H1 (cell line): ENCODE results near the gene RABEP1. TPM values are rescaled to one million over a fixed set of nuclear protein-coding genes. Genes with fewer than 3 reads are reported as not detected.

Experiments
- CTCF ChIA-PET: fragments of 300-600 bp; sonication (Branson Sonifier 250); formaldehyde crosslinking; loops from one replicate; lab custom pipeline; 2021; ENCODE audit not compliant: partially characterized antibody; lab: Charles Lee
- POLR2A ChIA-PET: fragments of 300-600 bp; sonication (Branson Sonifier 250); formaldehyde crosslinking; loops from one replicate; lab custom pipeline; 2021; ENCODE audit warnings: inconsistent platforms; ENCODE audit not compliant: partially characterized antibody; lab: Charles Lee
- DNase-seq, 2 experiments: peaks; one replicate each; pipeline versions ENCODE4 v3.0.0 to v3.0.0-alpha.2; 2010 to 2022; ENCODE audit warnings: low spot score in 2 of 2, low read depth in 1 of 2, mixed read lengths in 1 of 2
- FAIRE-seq: peaks from 2 replicates; lab custom pipeline; 2011; peaks lifted over from hg19 to GRCh38; lab: Jason Lieb, UNC
- H2AFZ ChIP-seq: 2 replicates; pipeline ENCODE4 v1.8.1; 2012; ENCODE audit warnings: low read length, inconsistent platforms
- H2AK5ac ChIP-seq: 2 replicates; pipeline ENCODE4 v1.6.1; 2013; ENCODE audit warnings: low read depth, low read length
- H2BK120ac ChIP-seq: replicated peaks from 2 replicates; pipeline ENCODE3; 2013; ENCODE audit warnings: low read depth, low read length, inconsistent platforms
- H2BK12ac ChIP-seq: 2 replicates; pipeline ENCODE4 v1.6.1; 2013; ENCODE audit warnings: low read depth, low read length
- H2BK15ac ChIP-seq: 2 replicates; pipeline ENCODE4 v1.6.1; 2013; ENCODE audit warnings: low read length
- H2BK20ac ChIP-seq: 2 replicates; pipeline ENCODE4 v1.6.1; 2013; ENCODE audit warnings: low read length
- H2BK5ac ChIP-seq: 2 replicates; pipeline ENCODE4 v1.6.1; 2013; ENCODE audit warnings: low read depth, low read length
- H3K14ac ChIP-seq: 2 replicates; pipeline ENCODE4 v1.6.1; 2013; ENCODE audit warnings: inconsistent platforms; ENCODE audit not compliant: insufficient read length
- H3K18ac ChIP-seq: 2 replicates; pipeline ENCODE4 v1.6.1; 2013; ENCODE audit warnings: low read length; ENCODE audit errors: extremely low read depth
- H3K23ac ChIP-seq: 2 replicates; pipeline ENCODE4 v1.6.1; 2013; ENCODE audit warnings: inconsistent platforms; ENCODE audit not compliant: insufficient read length
- H3K23me2 ChIP-seq: 2 replicates; pipeline ENCODE4 v1.6.1; 2013; ENCODE audit warnings: low read depth, low read length
- H3K27ac ChIP-seq: 2 replicates; pipeline ENCODE4 v1.6.1; 2011; ENCODE audit warnings: low read depth, low read length, inconsistent platforms
- H3K27me3 ChIP-seq, 4 experiments: replicated peaks in 1 of 4; 1 replicate in 1 of 4; 2 replicates in 3 of 4; pipeline versions ENCODE4 v1.6.1 to v1.8.1; 2011 to 2013; ENCODE audit warnings: low read length in 3 of 4, mild to moderate bottlenecking in 3 of 4, inconsistent platforms in 2 of 4, mixed read lengths in 2 of 4, moderate library complexity in 1 of 4; ENCODE audit not compliant: control insufficient read depth in 3 of 4, insufficient read depth in 3 of 4; ENCODE audit errors: extremely low read depth in 1 of 4
- H3K36me3 ChIP-seq, 4 experiments: 2 replicates each; pipeline versions ENCODE4 v1.6.1 to v1.8.1; 2011 to 2013; ENCODE audit warnings: mild to moderate bottlenecking in 4 of 4, low read length in 3 of 4, moderate library complexity in 2 of 4, control low read depth in 1 of 4, inconsistent platforms in 1 of 4; ENCODE audit not compliant: insufficient read depth in 4 of 4, control insufficient read depth in 2 of 4
- H3K4ac ChIP-seq: replicated peaks from 2 replicates; pipeline ENCODE3; 2013; ENCODE audit warnings: low read length, low read depth, mixed read lengths, inconsistent platforms; ENCODE audit not compliant: insufficient read length
- H3K4me1 ChIP-seq, 4 experiments: replicated peaks in 1 of 4; 1 replicate in 1 of 4; 2 replicates in 3 of 4; pipeline versions ENCODE4 v1.6.1 to v1.8.1; 2011 to 2013; ENCODE audit warnings: low read length in 3 of 4, inconsistent platforms in 2 of 4, mixed read lengths in 1 of 4; ENCODE audit not compliant: insufficient read depth in 4 of 4, control insufficient read depth in 3 of 4
- H3K4me2 ChIP-seq, 2 experiments: 2 replicates each; pipeline versions ENCODE4 v1.6.1 to v1.8.1; 2011 to 2013; ENCODE audit warnings: low read depth in 2 of 2, low read length in 2 of 2, control low read depth in 1 of 2, inconsistent platforms in 1 of 2, mild to moderate bottlenecking in 1 of 2; ENCODE audit not compliant: insufficient read depth in 1 of 2
- H3K4me3 ChIP-seq, 4 experiments: fragments of 200-600, 300-600 bp in 1 of 4; sonication (generic), shearing (Covaris generic), sonication (Bioruptor Twin) in 1 of 4; 2 replicates each; pipeline versions ENCODE4 v1.5.1 to v1.8.1; 2011 to 2016; ENCODE audit warnings: low read length in 4 of 4, low read depth in 3 of 4, control low read depth in 2 of 4, inconsistent platforms in 2 of 4, mild to moderate bottlenecking in 2 of 4, mixed read lengths in 1 of 4, moderate library complexity in 1 of 4; ENCODE audit not compliant: insufficient read depth in 2 of 4; ENCODE audit errors: extremely low read depth in 1 of 4
- H3K56ac ChIP-seq: replicated peaks from 2 replicates; pipeline ENCODE3; 2013; ENCODE audit warnings: low read depth, mild to moderate bottlenecking, mixed read lengths, low read length, inconsistent platforms; ENCODE audit not compliant: insufficient read length
- H3K79me1 ChIP-seq: 2 replicates; pipeline ENCODE4 v1.6.1; 2013; ENCODE audit warnings: low read depth, low read length, control low read depth
- H3K79me2 ChIP-seq, 2 experiments: 2 replicates each; pipeline versions ENCODE4 v1.6.1 to v1.8.1; 2012 to 2013; ENCODE audit warnings: low read length in 2 of 2, mild to moderate bottlenecking in 2 of 2, inconsistent platforms in 1 of 2; ENCODE audit not compliant: insufficient read depth in 2 of 2, control insufficient read depth in 1 of 2
- H3K9ac ChIP-seq, 4 experiments: replicated peaks in 1 of 4; 1 replicate in 1 of 4; 2 replicates in 3 of 4; pipeline versions ENCODE4 v1.6.1 to v1.8.1; 2011 to 2013; ENCODE audit warnings: low read depth in 3 of 4, low read length in 3 of 4, control low read depth in 2 of 4, mild to moderate bottlenecking in 2 of 4, moderate library complexity in 2 of 4, inconsistent platforms in 1 of 4; ENCODE audit errors: extremely low read depth in 1 of 4
- H3K9me3 ChIP-seq, 2 experiments: 2 replicates each; pipeline versions ENCODE4 v1.6.1 to v1.8.1; 2012 to 2013; ENCODE audit warnings: mild to moderate bottlenecking in 2 of 2, moderate library complexity in 2 of 2, control low read depth in 1 of 2, inconsistent platforms in 1 of 2, low read depth in 1 of 2, low read length in 1 of 2, mixed read lengths in 1 of 2; ENCODE audit not compliant: insufficient read depth in 2 of 2
- H4K20me1 ChIP-seq, 2 experiments: replicated peaks in 1 of 2; 2 replicates each; pipeline versions ENCODE3 to v1.8.1; 2011 to 2013; ENCODE audit warnings: inconsistent platforms in 2 of 2, low read length in 2 of 2, mild to moderate bottlenecking in 1 of 2; ENCODE audit not compliant: insufficient read depth in 2 of 2, control insufficient read depth in 1 of 2
- H4K5ac ChIP-seq: 2 replicates; pipeline ENCODE4 v1.6.1; 2013; ENCODE audit warnings: low read length, low read depth, mixed read lengths, inconsistent platforms; ENCODE audit not compliant: insufficient read length
- H4K8ac ChIP-seq: 2 replicates; pipeline ENCODE4 v1.8.0; 2013; ENCODE audit warnings: mild to moderate bottlenecking, moderate library complexity, low read length, inconsistent platforms; ENCODE audit not compliant: insufficient read depth; ENCODE audit errors: extremely low read depth
- H4K91ac ChIP-seq: replicated peaks from 2 replicates; pipeline ENCODE3; 2013; ENCODE audit warnings: low read length, mixed read lengths, inconsistent platforms; ENCODE audit not compliant: insufficient read length
- CREB1 ChIP-seq: IDR thresholded peaks from 2 replicates; pipeline ENCODE4 v1.6.1; 2012; ENCODE audit warnings: inconsistent platforms
- EGR1 ChIP-seq: IDR thresholded peaks from 2 replicates; pipeline ENCODE4 v1.6.1; 2011; ENCODE audit warnings: low read depth, low read length, borderline replicate concordance
- GABPA ChIP-seq: IDR thresholded peaks from 2 replicates; pipeline ENCODE4 v1.6.1; 2011; ENCODE audit warnings: mild to moderate bottlenecking, low read length, moderate library complexity, borderline replicate concordance; ENCODE audit not compliant: insufficient read depth
- MAFK ChIP-seq: IDR thresholded peaks from 2 replicates; pipeline ENCODE4 v1.6.1; 2012; ENCODE audit warnings: low read depth, mild to moderate bottlenecking, improper control_type of control experiment, low read length
- POLR2A ChIP-seq, 2 experiments: IDR thresholded peaks; 1 replicate in 1 of 2; 2 replicates in 1 of 2; pipeline ENCODE4 v1.6.1; 2011; ENCODE audit warnings: low read depth in 2 of 2, low read length in 2 of 2, mild to moderate bottlenecking in 2 of 2; ENCODE audit errors: control extremely low read depth in 1 of 2
- POLR2AphosphoS5 ChIP-seq: IDR thresholded peaks from 2 replicates; pipeline ENCODE4 v1.6.1; 2011; ENCODE audit warnings: low read depth, low read length
- RAD21 ChIP-seq, 2 experiments: IDR thresholded peaks in 1 of 2; conservative IDR thresholded peaks in 1 of 2; 2 replicates each; pipeline ENCODE4 v1.6.1; 2011; ENCODE audit warnings: low read depth in 2 of 2, low read length in 2 of 2, improper control_type of control experiment in 1 of 2, inconsistent platforms in 1 of 2, mild to moderate bottlenecking in 1 of 2, moderate library complexity in 1 of 2
- RXRA ChIP-seq: IDR thresholded peaks from 2 replicates; pipeline ENCODE4 v1.6.1; 2011; ENCODE audit warnings: low read depth, mild to moderate bottlenecking, low read length, moderate library complexity; ENCODE audit not compliant: insufficient read depth
- SAP30 ChIP-seq: fragments of 300-600 bp; sonication (generic); IDR thresholded peaks from 2 replicates; pipeline ENCODE4 v1.7.1; 2012; ENCODE audit warnings: low read length, moderate library complexity, mild to moderate bottlenecking, inconsistent platforms; ENCODE audit not compliant: insufficient read depth, insufficient replicate concordance
- SUZ12 ChIP-seq: fragments of 200-600 bp; sonication (generic); IDR thresholded peaks from 2 replicates; pipeline ENCODE4 v1.6.1; 2012; ENCODE audit warnings: mild to moderate bottlenecking, inconsistent platforms, low read length, moderate library complexity, mixed read lengths
- TAF1 ChIP-seq: IDR thresholded peaks from 2 replicates; pipeline ENCODE4 v1.6.1; 2011; ENCODE audit warnings: mild to moderate bottlenecking, low read depth, low read length
- WGBS, 2 experiments: shearing (Covaris generic) in 1 of 2; methylation state at CpG; one replicate each; pipeline versions ENCODE4 v1.1.6 to v1.1.7; 2013 to 2015; ENCODE audit warnings: low lambda C conversion rate in 2 of 2, mixed read lengths in 2 of 2, inconsistent platforms in 1 of 2, low coverage in 1 of 2, missing lambda C conversion rate in 1 of 2; ENCODE audit not compliant: insufficient replicate concordance in 2 of 2, insufficient coverage in 1 of 2, insufficient read length in 1 of 2; ENCODE audit errors: extremely low coverage in 1 of 2, missing lambda C conversion rate in 1 of 2; 5-methylcytosine and 5-hydroxymethylcytosine counted together
- polyA plus RNA-seq, 7 experiments: library from polyadenylated mRNA; depleted of rRNA in 3 of 7; stranded (reverse) in 5 of 7; unstranded in 2 of 7; fragments of >200 nt in 5 of 7; fragments of 200-250 nt in 2 of 7; gene quantifications; 1 replicate in 5 of 7; 2 replicates in 1 of 7; 4 replicates in 1 of 7; pipeline versions ENCODE4 v1.2.1 to v1.2.3, GENCODE V29; 2011 to 2013; ENCODE audit warnings: missing spikeins in 2 of 7, mixed read lengths in 2 of 7
- total RNA-seq: library from RNA; stranded (reverse); fragmentation: NEBNext Ultra II Directional; extraction: Animal tissue kit (Norgen Biotek cat#: 25700); gene quantifications from 2 replicates; pipeline ENCODE4 v1.2.1, GENCODE V29; 2021
- TF ChIP-seq, protein P1 (sequence below): IDR thresholded peaks from 2 replicates; pipeline ENCODE4 v1.6.1; 2011; ENCODE audit warnings: low read length, improper control_type of control experiment

Gene RABEP1
- total and polyA plus RNA-seq, 2 of the 8 experiments (the other 6 are each of a cell fraction or from before 2014, with no cell fraction given), result 8.5 to 52.3 TPM

DNA sequence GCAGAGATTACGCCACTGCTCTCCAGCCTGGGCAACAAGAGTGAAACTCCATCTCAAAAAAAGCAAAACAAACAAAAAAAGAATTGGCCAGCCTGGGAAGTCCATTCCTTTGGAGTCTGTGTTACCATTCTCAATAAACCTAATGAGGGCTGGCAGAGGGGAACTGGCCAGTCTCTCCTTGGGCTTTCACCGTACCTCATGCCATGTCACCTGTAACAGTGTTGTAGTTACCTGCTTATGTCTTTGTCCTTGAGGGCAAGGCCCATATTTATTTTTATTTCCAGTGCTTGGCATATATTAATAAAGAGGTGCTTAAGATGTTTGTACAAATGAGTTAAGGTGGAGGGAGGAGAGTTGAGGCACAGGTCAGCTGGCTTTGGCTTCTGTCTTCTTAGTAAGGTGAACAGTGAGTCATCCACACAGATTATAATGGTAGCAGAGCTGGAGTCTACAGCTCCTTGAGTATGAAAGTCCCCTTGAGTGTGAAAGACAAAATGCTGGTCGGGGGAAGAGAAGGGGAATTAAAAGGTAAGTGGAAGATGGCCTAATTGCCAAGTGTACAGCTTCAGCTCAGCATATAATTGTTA is 148.4 kb downstream of the RABEP1 start:
- WGBS, 2 experiments, result 87% methylated on average over 3 of the region's 3 CpGs; no CpG with 5 or more reads in 1 of the 2 experiments
- Histone ChIP-seq H2BK12ac (no peak overlapping the region), H4K5ac (no peak overlapping the region), H4K20me1 (peaks cover 6 to 21% of the 10 kb centered on the region in 2 experiments), H3K79me2 (peaks cover 3 to 9% of the 10 kb centered on the region in 2 experiments; a peak in 2 of 4 replicates), H3K27ac (no peak overlapping the region), H2BK120ac (no peak overlapping the region), H3K9ac (no peak overlapping the region), H3K9me3 (no peaks in the 10 kb centered on the region), H2AFZ (no peak overlapping the region), H3K18ac (no peak overlapping the region), H3K23me2 (no peaks in the 10 kb centered on the region), H2BK5ac (no peak overlapping the region), H3K4ac (no peak overlapping the region), H3K27me3 (no peaks in the 10 kb centered on the region), H3K79me1 (peaks cover 7% of the 10 kb centered on the region; the same call in 1 of the 2 replicates), H2AK5ac (no peak overlapping the region), H4K8ac (no peak overlapping the region), H3K4me2 (no peak overlapping the region), H4K91ac (no peak overlapping the region), H3K14ac (no peak overlapping the region), H2BK15ac (no peak overlapping the region), H3K23ac (no peak overlapping the region), H3K4me1 (no peaks in the 10 kb centered on the region), H2BK20ac (no peak overlapping the region), H3K56ac (no peak overlapping the region), H3K4me3 (no peak overlapping the region), H3K36me3 (peaks cover 37 to 89% (median 84%) of the 10 kb centered on the region in 4 experiments)
- FAIRE-seq, result no peak
- POLR2A ChIA-PET, result interaction anchor here (0.6 to 21.2 kb wide), 11 partner anchors 2 to 742 kb away, joined by 3 to 228 read pairs (median 6); partner anchors contain the start of genes C1QBP, DERL2, MIS12 and NUP88
- DNase-seq, result no peak
- CTCF ChIA-PET, result interaction anchor here (0.7 to 3.1 kb wide), 12 partner anchors 8 to 109 kb away, joined by 3 to 18 read pairs (median 4); partner anchors contain the start of genes C1QBP and NUP88
- TF ChIP-seq GABPA, result no peak
- TF ChIP-seq EGR1, result no peak
- TF ChIP-seq POLR2AphosphoS5, result no peak
- no peak for TF ChIP-seq SAP30
- no peak for TF ChIP-seq TAF1
- TF ChIP-seq RXRA, result no peak
- TF ChIP-seq, protein P1, sequence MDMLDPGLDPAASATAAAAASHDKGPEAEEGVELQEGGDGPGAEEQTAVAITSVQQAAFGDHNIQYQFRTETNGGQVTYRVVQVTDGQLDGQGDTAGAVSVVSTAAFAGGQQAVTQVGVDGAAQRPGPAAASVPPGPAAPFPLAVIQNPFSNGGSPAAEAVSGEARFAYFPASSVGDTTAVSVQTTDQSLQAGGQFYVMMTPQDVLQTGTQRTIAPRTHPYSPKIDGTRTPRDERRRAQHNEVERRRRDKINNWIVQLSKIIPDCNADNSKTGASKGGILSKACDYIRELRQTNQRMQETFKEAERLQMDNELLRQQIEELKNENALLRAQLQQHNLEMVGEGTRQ, result no peak
- TF ChIP-seq RAD21 (IDR thresholded peaks at IDR 0.05 in 1 of 2, conservative IDR thresholded peaks at IDR 0.05 in 1 of 2; ENCODE audit: low read depth in 2 of 2, low read length in 2 of 2), result no peak
- TF ChIP-seq CREB1, result no peak
- TF ChIP-seq SUZ12, result no peak
- TF ChIP-seq POLR2A (IDR thresholded peaks at IDR 0.05; ENCODE audit: control extremely low read depth in 1 of 2, low read depth in 2 of 2, low read length in 2 of 2), result no peak; a peak in 1 of 3 replicates
- TF ChIP-seq MAFK, result no peak
